ENCODE data around the gene NECTIN2. TPM values are rescaled to one million over a fixed set of nuclear protein-coding genes. Genes with fewer than 3 reads are reported as not detected.
"Not testable (repeated sequence)": the region's sequence is repeated elsewhere in the genome, so short reads cannot be mapped to it uniquely, and the experiment has no call there.

Gene NECTIN2
- polyA plus RNA-seq, 1 donor = 55.4 TPM

DNA sequence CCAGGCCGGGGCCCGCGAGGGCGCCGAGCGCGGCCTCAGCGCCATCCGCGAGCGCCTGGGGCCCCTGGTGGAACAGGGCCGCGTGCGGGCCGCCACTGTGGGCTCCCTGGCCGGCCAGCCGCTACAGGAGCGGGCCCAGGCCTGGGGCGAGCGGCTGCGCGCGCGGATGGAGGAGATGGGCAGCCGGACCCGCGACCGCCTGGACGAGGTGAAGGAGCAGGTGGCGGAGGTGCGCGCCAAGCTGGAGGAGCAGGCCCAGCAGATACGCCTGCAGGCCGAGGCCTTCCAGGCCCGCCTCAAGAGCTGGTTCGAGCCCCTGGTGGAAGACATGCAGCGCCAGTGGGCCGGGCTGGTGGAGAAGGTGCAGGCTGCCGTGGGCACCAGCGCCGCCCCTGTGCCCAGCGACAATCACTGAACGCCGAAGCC, 62.8 kb downstream of the NECTIN2 start:
- DNase-seq = no peak

GRCh38 chr19:44909775-44910174, 63.7 kb downstream of the NECTIN2 start:
- DNase-seq = no peak

GRCh38 chr19:44911896-44912295, 65.8 kb downstream of the NECTIN2 start:
- not testable (repeated sequence) for DNase-seq

DNA sequence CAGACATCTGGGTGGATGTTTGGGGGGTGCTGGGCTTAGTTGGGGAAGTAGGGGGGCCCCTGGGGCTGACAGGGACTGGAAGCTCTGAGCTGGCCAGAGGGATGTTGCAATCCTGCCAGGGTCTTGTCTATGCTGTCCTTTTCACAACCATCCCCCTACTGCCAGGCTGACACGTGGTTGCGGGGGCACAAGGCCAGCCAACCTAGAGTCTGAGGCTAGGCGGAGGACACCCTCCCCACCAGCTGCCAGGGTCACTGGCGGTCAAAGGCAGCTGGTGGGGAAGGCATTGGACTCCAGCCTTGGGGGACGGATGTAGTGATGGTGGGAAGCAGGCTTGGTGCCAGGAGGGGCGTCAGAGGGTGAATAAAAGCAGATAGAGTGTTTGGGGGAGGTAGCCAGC, 66.8 kb downstream of the NECTIN2 start:
- DNase-seq = peak; percentile 52

DNA sequence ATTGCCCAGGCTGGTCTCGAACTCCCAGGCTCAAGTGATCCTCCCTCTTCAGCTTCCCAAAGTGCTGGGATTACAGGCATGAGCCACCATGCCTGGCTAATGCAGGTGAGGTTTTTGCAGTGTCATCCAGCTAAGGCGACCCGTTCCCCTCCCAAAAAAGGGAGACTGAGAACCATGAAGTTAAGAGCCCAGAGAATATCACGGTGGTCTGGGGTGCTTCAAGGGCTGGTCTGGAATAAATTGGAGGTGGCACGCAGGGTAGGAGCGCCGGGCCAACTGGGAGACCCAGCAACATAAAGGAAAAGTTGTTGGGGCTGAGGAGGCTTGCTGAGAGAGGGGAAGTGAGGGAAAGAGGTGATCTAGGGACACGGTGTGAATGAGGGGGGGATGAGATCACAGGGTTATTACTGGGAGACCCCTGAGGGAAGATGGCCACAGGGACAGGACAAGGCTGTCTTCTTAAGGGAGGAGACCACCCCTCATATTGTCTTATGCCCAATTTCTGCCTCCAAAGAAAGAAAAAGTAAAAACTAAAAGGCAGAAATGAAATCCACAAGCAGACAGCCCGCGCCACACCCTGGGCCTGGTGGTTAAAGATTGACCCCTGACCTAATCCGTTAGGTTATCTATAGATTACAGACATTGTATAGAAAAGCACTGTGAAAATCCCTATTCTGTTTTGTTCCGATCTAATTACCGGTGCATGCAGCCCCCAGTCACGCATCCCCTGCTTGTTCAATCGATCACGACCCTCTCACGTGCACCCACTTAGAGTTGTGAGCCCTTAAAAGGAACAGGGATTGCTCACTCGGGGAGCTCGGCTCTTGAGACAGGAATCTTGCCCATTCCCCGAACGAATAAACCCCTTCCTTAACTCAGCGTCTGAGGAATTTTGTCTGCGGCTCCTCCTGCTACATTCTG, 67.7 kb downstream of the NECTIN2 start:
- DNase-seq = not testable (repeated sequence)

- peak; percentile 90 for DNase-seq
These were observed 68.5 kb downstream of the NECTIN2 start, which contains the start of gene APOC1 for GRCh38 chr19:44914433-44915206. Gene APOC1 (plus strand): TSS chr19:44914608. CDS start chr19:44914892, 284 bp downstream.

DNA sequence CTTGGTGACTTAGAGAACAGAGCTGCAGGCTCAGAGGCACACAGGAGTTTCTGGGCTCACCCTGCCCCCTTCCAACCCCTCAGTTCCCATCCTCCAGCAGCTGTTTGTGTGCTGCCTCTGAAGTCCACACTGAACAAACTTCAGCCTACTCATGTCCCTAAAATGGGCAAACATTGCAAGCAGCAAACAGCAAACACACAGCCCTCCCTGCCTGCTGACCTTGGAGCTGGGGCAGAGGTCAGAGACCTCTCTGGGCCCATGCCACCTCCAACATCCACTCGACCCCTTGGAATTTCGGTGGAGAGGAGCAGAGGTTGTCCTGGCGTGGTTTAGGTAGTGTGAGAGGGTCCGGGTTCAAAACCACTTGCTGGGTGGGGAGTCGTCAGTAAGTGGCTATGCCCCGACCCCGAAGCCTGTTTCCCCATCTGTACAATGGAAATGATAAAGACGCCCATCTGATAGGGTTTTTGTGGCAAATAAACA, 78.2 kb downstream of the NECTIN2 start:
- no peak for DNase-seq

DNA sequence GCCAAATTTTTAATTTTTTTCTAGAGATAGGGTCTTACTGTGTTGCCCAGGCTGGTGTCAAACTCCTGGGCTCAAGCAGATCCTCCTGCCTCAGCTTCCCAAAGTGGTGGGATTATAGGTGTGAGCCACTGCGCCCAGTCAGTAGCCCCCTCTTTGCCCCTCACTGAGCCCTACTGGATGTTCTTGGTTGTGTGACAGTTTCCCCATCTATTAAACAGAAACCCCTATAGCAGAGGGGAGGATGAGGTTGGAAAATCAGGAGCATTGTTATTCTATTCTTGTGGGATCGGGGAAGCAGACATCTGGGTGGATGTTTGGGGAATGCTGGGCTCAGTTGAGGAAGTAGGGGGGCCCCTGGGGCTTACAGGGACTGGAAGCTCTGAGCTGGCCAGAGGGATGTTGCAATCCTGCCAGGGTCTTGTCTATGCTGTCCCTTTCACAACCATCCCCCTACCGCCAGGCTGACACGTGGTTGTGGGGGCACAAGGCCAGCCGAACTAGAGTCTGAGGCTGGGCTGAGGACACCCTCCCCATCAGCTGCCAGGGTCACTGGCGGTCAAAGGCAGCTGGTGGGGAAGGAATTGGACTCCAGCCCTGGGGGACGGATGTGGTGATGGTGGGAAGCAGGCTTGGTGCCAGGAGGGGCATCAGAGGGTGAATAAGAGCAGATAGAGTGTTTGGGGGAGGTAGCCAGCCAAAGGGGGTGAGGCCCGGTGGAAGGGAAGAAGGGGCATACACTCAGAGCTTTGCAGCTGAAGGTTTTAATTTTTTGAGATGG, 79.2 kb downstream of the NECTIN2 start:
- DNase-seq = peak; percentile 54

- DNase-seq = not testable (repeated sequence)
These were observed 80.4 kb downstream of the NECTIN2 start for GRCh38 chr19:44926245-44927077.

DNA sequence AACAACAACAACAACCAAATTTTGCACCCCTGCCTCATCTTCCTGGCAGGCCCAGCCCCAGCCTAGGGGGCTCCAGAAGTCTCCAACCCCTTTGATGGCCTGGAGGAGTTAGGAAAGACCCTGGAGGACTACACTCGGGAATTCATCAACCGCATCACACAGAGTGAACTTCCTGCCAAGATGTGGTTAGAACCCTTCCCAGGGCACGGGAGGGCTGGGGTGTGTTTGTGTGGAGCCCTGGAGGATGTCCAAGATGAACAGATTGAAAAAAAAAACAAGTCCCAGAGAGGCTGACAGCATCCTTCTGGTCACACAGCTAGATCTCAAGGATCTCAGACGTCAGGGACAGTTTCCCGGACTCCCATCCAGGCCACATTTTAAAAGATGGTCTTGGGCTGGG, 81.6 kb downstream of the NECTIN2 start:
- DNase-seq = no peak

DNA sequence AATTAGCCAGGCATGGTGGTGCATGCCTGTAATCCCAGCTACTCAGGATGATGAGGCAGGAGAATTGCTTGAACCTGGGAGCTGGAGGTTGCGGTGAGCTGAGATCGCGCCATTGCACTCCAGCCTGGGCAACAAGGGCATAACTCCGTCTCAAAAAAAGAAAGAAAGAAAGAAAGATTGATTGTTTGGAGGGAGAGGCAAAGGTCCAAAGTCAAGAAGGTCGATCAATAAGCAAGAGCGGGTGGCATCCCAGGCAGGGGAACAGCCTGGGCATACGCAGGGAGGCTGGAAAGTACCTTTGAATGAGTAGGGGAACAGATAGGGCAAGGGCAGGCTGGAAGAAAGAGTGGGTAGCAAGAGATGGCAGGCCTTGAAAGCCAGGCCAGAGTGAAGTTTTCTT, 84.0 kb downstream of the NECTIN2 start:
- no peak for DNase-seq

DNA sequence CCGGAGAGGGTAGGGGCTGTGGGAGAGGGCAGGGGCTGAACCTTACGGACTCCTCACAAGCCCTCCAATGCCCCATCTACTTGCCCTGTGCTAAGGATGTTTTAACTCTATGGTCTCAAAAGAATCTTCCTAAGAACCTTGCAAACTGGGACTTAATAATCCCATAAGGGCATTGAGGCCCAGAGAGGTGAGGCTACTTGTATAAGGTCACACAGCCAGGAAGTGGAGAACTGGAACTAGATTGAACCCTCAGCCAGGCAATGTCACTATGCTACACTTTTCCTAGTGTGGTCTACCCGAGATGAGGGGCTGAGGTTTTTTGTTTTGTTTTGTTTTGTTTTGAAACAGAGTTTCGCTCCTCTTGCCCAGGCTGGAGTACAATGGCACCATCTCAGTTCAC, 85.4 kb downstream of the NECTIN2 start:
- no peak for DNase-seq

Other genes with a start within 250 kb of the NECTIN2 start
- not detected for gene IGSF23, start 232.7 kb upstream of the NECTIN2 start, polyA plus RNA-seq (ENCODE audit: insufficient read length)
- gene PVR, start 202.4 kb upstream of the NECTIN2 start, polyA plus RNA-seq (ENCODE audit: insufficient read length) = 24.6 TPM
- gene CEACAM19, start 174.8 kb upstream of the NECTIN2 start, polyA plus RNA-seq (ENCODE audit: insufficient read length) = 11.7 TPM
- 1.0 TPM for gene CEACAM16, start 147.1 kb upstream of the NECTIN2 start, polyA plus RNA-seq (ENCODE audit: insufficient read length)
- gene BCL3, start 97.6 kb upstream of the NECTIN2 start, polyA plus RNA-seq (ENCODE audit: insufficient read length) = 20.0 TPM
- not detected for gene CBLC, start 68.4 kb upstream of the NECTIN2 start, polyA plus RNA-seq (ENCODE audit: insufficient read length)
- 262 TPM for gene BCAM, start 37.2 kb upstream of the NECTIN2 start, polyA plus RNA-seq (ENCODE audit: insufficient read length)
- gene TOMM40, start 45.0 kb downstream of the NECTIN2 start, polyA plus RNA-seq (ENCODE audit: insufficient read length) = 31.1 TPM
- gene APOE, start 59.5 kb downstream of the NECTIN2 start, polyA plus RNA-seq (ENCODE audit: insufficient read length) = 98.9 TPM
- 25.3 TPM for gene APOC1, start 68.3 kb downstream of the NECTIN2 start, polyA plus RNA-seq (ENCODE audit: insufficient read length)
- not detected for gene APOC4, start 95.9 kb downstream of the NECTIN2 start, polyA plus RNA-seq (ENCODE audit: insufficient read length)
- gene APOC2, start 99.8 kb downstream of the NECTIN2 start, polyA plus RNA-seq (ENCODE audit: insufficient read length) = 0.79 TPM
- gene CLPTM1, start 109.1 kb downstream of the NECTIN2 start, polyA plus RNA-seq (ENCODE audit: insufficient read length) = 67.1 TPM
- 5.5 TPM for gene RELB, start 155.2 kb downstream of the NECTIN2 start, polyA plus RNA-seq (ENCODE audit: insufficient read length)
- 53.1 TPM for gene CLASRP, start 192.7 kb downstream of the NECTIN2 start, polyA plus RNA-seq (ENCODE audit: insufficient read length)
- gene ZNF296, start 230.2 kb downstream of the NECTIN2 start, polyA plus RNA-seq (ENCODE audit: insufficient read length) = 1.0 TPM
- gene GEMIN7, start 233.0 kb downstream of the NECTIN2 start, polyA plus RNA-seq (ENCODE audit: insufficient read length) = 22.6 TPM
- gene PPP1R37, start 246.9 kb downstream of the NECTIN2 start, polyA plus RNA-seq (ENCODE audit: insufficient read length) = 24.8 TPM